Adrenal gland (tissue), 12 donors: ENCODE measurements around the gene FMNL3. TPM values are rescaled to one million over a fixed set of nuclear protein-coding genes. Genes with fewer than 3 reads are reported as not detected.

Experiments
- DNase-seq, 7 donors: peaks; one replicate each; pipeline ENCODE4 v3.0.0-alpha.2; 2019 to 2020
- H3K27ac ChIP-seq, 5 donors: fragments of 200-600 bp; sonication (generic) in 4 of 5; 1 replicate in 3 of 5; 2 replicates in 2 of 5; pipeline versions ENCODE4 v1.5.1 to v1.8.0; 2016 to 2020; ENCODE audit warnings: mild to moderate bottlenecking in 1 of 5
- H3K27me3 ChIP-seq: fragments of 200-600 bp; 2 replicates; pipeline ENCODE4 v1.8.0; 2021
- H3K36me3 ChIP-seq, 2 donors: fragments of 200-600 bp; replicated peaks in 1 of 2; 1 replicate in 1 of 2; 2 replicates in 1 of 2; pipeline versions ENCODE4 v1.5.1 to v1.8.0; 2018 to 2022
- H3K4me1 ChIP-seq, 2 donors: fragments of 200-600 bp; replicated peaks in 1 of 2; 1 replicate in 1 of 2; 2 replicates in 1 of 2; pipeline versions ENCODE4 v1.5.1 to v1.8.0; 2018 to 2021
- H3K4me3 ChIP-seq, 4 donors: fragments of 200-600 bp; sonication (generic) in 3 of 4; one replicate each; pipeline ENCODE4 v1.5.1; 2016 to 2018
- H3K9me3 ChIP-seq, 3 donors: fragments of 200-600 bp; sonication (generic) in 1 of 3; replicated peaks in 1 of 3; 1 replicate in 2 of 3; 2 replicates in 1 of 3; pipeline versions ENCODE4 v1.5.1 to v1.8.0; 2016 to 2021
- CTCF ChIP-seq, 6 experiments: fragments of 450-650 bp in 4 of 6; fragments of 200-600 bp in 2 of 6; sonication (generic) in 1 of 6; IDR thresholded peaks; 1 replicate in 5 of 6; 2 replicates in 1 of 6; pipeline versions ENCODE4 v1.5.1 to v1.8.0; 2016 to 2021; ENCODE audit warnings: antibody characterized with exemption in 6 of 6, mild to moderate bottlenecking in 2 of 6, moderate library complexity in 1 of 6
- POLR2A ChIP-seq, 2 donors: fragments of 450-650 bp; IDR thresholded peaks; one replicate each; pipeline ENCODE4 v1.6.1; 2017; ENCODE audit warnings: antibody characterized with exemption in 2 of 2, mild to moderate bottlenecking in 2 of 2, moderate library complexity in 1 of 2
- WGBS, 4 donors: extraction: QIAGEN DNeasy Blood & Tissue Kit in 2 of 4; methylation state at CpG; one replicate each; pipeline versions ENCODE4 v1.1.5 to v1.1.7; 2013 to 2017; 5-methylcytosine and 5-hydroxymethylcytosine counted together
- intact Hi-C, 2 donors: fragments of 100-400 bp; cut with DNase I; formaldehyde crosslinking; loops; one replicate each; pipeline versions ENCODE4 v1.14.1 to v1.15.0; 2022 to 2023
- polyA plus RNA-seq, 3 donors: library from polyadenylated mRNA; stranded (reverse); fragments of 200-250 nt in 2 of 3; fragments of 350-450 nt in 1 of 3; fragmentation: Illumina TruSeq in 1 of 3; extraction: RNeasy Lipid Tissue Mini Kit (QIAGEN cat#74804) in 1 of 3; gene quantifications; one replicate each; pipeline ENCODE4 v1.2.3, GENCODE V29; 2013 to 2014
- total RNA-seq, 9 donors: library from RNA; depleted of rRNA in 4 of 9; stranded (reverse); fragments of >200 nt in 4 of 9; fragments of 120-200 nt in 1 of 9; fragmentation: NEBNext Ultra II Directional in 1 of 9; extraction: Animal tissue kit (Norgen Biotek cat#: 25700) in 1 of 9; gene quantifications; one replicate each; pipeline versions ENCODE4 v1.1.0 to v1.2.4, GENCODE V29; 2013 to 2023
- donor health status: healthy with polysubstance abuse.
- donor health status: Bipolar disorder and iron deficiency.
- donor health status: DM: yes; HTN: yes; CAD: no.
- donor health status: DM: no; HTN: no; CAD: no.
- donor health status: DM: no; HTN: no; CAD: no.
- donor health status: DM: yes; HTN: yes; CAD: no.

The FMNL3 gene
- total and polyA plus RNA-seq, 12 donors: 4.7 to 24.1 (median 15.0) TPM

GRCh38 chr12:49675137-49675536 is 32.1 kb downstream of the FMNL3 start:
- TF ChIP-seq CTCF (IDR thresholded peaks at IDR 0.05) (no peak), POLR2A (IDR thresholded peaks at IDR 0.05) (no peak)
- 85 to 94% (median 86%) methylated on average over 6 to 7 of the region's 7 CpGs for WGBS, 4 donors
- H3K4me3 ChIP-seq: no peak overlapping the region
- no peaks in the 10 kb centered on the region for H3K9me3 ChIP-seq
- peak overlapping the region in 3 of 5 donors; percentile 86 to 96 (median 93) for H3K27ac ChIP-seq
- peaks cover 24 to 51% of the 10 kb centered on the region in 2 donors for H3K4me1 ChIP-seq
- intact Hi-C loops: no loop called here
- H3K27me3 ChIP-seq: no peaks in the 10 kb centered on the region
- no peak for DNase-seq
- H3K36me3 ChIP-seq: no peaks in the 10 kb centered on the region

DNA sequence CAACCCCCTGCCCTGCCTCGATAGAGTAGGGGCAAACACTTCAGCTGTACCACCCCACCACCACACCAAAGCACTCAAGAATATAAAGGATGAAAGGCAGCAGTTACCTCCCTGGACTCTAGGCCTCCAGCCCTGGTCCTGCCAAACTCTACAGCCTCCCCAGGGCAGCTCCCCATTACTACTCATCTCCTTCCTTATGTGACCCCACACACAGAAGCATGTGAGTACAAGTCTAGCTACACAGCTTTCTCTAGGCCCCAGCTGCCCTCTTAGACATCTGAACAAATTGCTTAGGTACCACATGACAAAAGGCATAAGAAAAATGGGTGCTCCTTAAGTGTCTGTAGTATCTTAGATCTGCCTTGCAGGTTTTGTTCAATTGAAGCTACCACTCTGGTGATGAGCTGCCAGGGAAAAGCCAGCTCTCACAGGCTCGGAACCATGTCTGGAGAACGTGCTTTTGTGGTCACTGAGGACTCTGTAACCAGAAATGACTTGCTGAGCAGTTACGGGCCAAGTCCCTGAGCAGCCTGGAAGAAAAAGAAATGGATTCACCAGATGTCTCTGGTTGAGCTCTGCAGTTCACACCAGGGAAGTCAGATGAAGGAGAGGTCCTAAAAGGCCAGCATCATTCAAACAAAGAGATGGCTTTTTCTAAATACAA is 32.8 kb downstream of the FMNL3 start:
- TF ChIP-seq CTCF (IDR thresholded peaks at IDR 0.05) (no peak), POLR2A (IDR thresholded peaks at IDR 0.05) (no peak)
- WGBS, 4 donors: 45 to 65% (median 58%) methylated on average over 4 of the region's 4 CpGs
- H3K9me3 ChIP-seq: no peaks in the 10 kb centered on the region
- no peak overlapping the region for H3K4me3 ChIP-seq
- H3K27ac ChIP-seq: peak overlapping the region; percentile 61 to 96 (median 89)
- H3K27me3 ChIP-seq: no peaks in the 10 kb centered on the region
- H3K4me1 ChIP-seq: peaks cover 24 to 54% of the 10 kb centered on the region in 2 donors
- DNase-seq: no peak
- intact Hi-C loops: no loop called here
- no peaks in the 10 kb centered on the region for H3K36me3 ChIP-seq

- peak; percentile 22 to 88 (median 67) for TF ChIP-seq CTCF (IDR thresholded peaks at IDR 0.05)
- TF ChIP-seq POLR2A (IDR thresholded peaks at IDR 0.05): peak; percentile 65 to 93
- Histone ChIP-seq H3K27me3 (no peaks in the 10 kb centered on the region), H3K9me3 (no peaks in the 10 kb centered on the region), H3K4me1 (peaks cover 24 to 54% of the 10 kb centered on the region in 2 donors), H3K36me3 (no peaks in the 10 kb centered on the region), H3K27ac (peak overlapping the region; percentile 61 to 96 (median 89)), H3K4me3 (peak overlapping the region in 1 of 4 donors; percentile 18)
- WGBS, 4 donors: 6 to 15% (median 9%) methylated on average over 10 to 13 of the region's 13 CpGs
- intact Hi-C loops: no loop called here
- peak; percentile 85 to 96 (median 94) for DNase-seq
Observed at GRCh38 chr12:49673446-49674317, 33.5 kb downstream of the FMNL3 start.
